CD14-positive monocyte (primary cell): ENCODE measurements around the gene ADAMTS8. TPM values are rescaled to one million over a fixed set of nuclear protein-coding genes. Genes with fewer than 3 reads are reported as not detected.
A peak's percentile ranks its signal among the peaks of the same experiment; 100 is the strongest.

Experiments
- DNase-seq, 3 donors: peaks; one replicate each; pipeline ENCODE4 v3.0.0-alpha.2; 2011 to 2022
- H2AFZ ChIP-seq: 2 replicates; pipeline ENCODE4 v1.6.0; 2012; ENCODE audit warnings: mild to moderate bottlenecking, low read depth, low read length, inconsistent platforms; ENCODE audit not compliant: insufficient read depth, poor library complexity, severe bottlenecking
- H3K27ac ChIP-seq, 2 donors: 1 replicate in 1 of 2; 2 replicates in 1 of 2; pipeline ENCODE4 v1.5.1; 2012 to 2013; ENCODE audit warnings: low read length in 2 of 2, control low read depth in 1 of 2, inconsistent platforms in 1 of 2, low read depth in 1 of 2, mild to moderate bottlenecking in 1 of 2
- H3K27me3 ChIP-seq, 2 donors: one replicate each; pipeline versions ENCODE4 v1.6.0 to v1.6.1; 2011 to 2013; ENCODE audit warnings: low read length in 2 of 2; ENCODE audit not compliant: control insufficient read depth in 2 of 2, insufficient read depth in 2 of 2
- H3K36me3 ChIP-seq, 2 donors: replicated peaks in 1 of 2; 1 replicate in 1 of 2; 2 replicates in 1 of 2; pipeline versions ENCODE4 v1.5.1 to v1.6.1; 2012 to 2013; ENCODE audit warnings: low read length in 2 of 2, control low read depth in 1 of 2, inconsistent platforms in 1 of 2, mild to moderate bottlenecking in 1 of 2; ENCODE audit not compliant: insufficient read depth in 2 of 2, control insufficient read depth in 1 of 2
- H3K4me1 ChIP-seq, 2 donors: 1 replicate in 1 of 2; 2 replicates in 1 of 2; pipeline versions ENCODE4 v1.5.1 to v1.6.1; 2012 to 2013; ENCODE audit warnings: low read length in 2 of 2, control low read depth in 1 of 2, inconsistent platforms in 1 of 2, mild to moderate bottlenecking in 1 of 2, moderate library complexity in 1 of 2; ENCODE audit not compliant: insufficient read depth in 2 of 2, control insufficient read depth in 1 of 2
- H3K4me2 ChIP-seq: replicated peaks from 2 replicates; pipeline ENCODE3; 2012; ENCODE audit warnings: low read length, moderate library complexity, mild to moderate bottlenecking; ENCODE audit not compliant: poor library complexity, severe bottlenecking; ENCODE audit errors: extremely low read depth
- H3K4me3 ChIP-seq, 3 experiments: fragments of 200-600 bp in 1 of 3; sonication (generic) in 1 of 3; replicated peaks in 1 of 3; 1 replicate in 2 of 3; 2 replicates in 1 of 3; pipeline ENCODE4 v1.5.1; 2011 to 2013; ENCODE audit warnings: low read length in 3 of 3, mild to moderate bottlenecking in 3 of 3, control low read depth in 2 of 3, low read depth in 2 of 3, inconsistent platforms in 1 of 3, moderate library complexity in 1 of 3
- H3K79me2 ChIP-seq: 2 replicates; pipeline ENCODE4 v1.6.0; 2012; ENCODE audit warnings: mild to moderate bottlenecking, control low read depth, inconsistent platforms, low read length, moderate library complexity; ENCODE audit not compliant: insufficient read depth
- H3K9ac ChIP-seq: 2 replicates; pipeline ENCODE4 v1.6.0; 2017; ENCODE audit warnings: low read length, mild to moderate bottlenecking; ENCODE audit not compliant: insufficient read depth, poor library complexity, severe bottlenecking
- H3K9me3 ChIP-seq, 2 donors: replicated peaks in 1 of 2; 1 replicate in 1 of 2; 2 replicates in 1 of 2; pipeline versions ENCODE4 v1.5.1 to v1.6.1; 2012 to 2013; ENCODE audit warnings: low read length in 2 of 2, control low read depth in 1 of 2; ENCODE audit not compliant: control insufficient read depth in 1 of 2, insufficient read depth in 1 of 2
- H4K20me1 ChIP-seq: 2 replicates; pipeline ENCODE4 v1.6.0; 2012; ENCODE audit warnings: mild to moderate bottlenecking, low read length, control low read depth, moderate library complexity; ENCODE audit not compliant: insufficient read depth
- H3K27ac Mint-ChIP-seq, 7 donors: one replicate each; pipeline ENCODE4 v1.8.0; 2020; ENCODE audit warnings: mild to moderate bottlenecking in 7 of 7, mixed read lengths in 7 of 7, moderate library complexity in 6 of 7, inconsistent platforms in 2 of 7
- H3K27me3 Mint-ChIP-seq, 3 donors: one replicate each; pipeline ENCODE4 v1.8.0; 2021 to 2022; ENCODE audit warnings: low read depth in 3 of 3, mild to moderate bottlenecking in 3 of 3, mixed read lengths in 3 of 3, moderate library complexity in 3 of 3, inconsistent platforms in 1 of 3
- H3K36me3 Mint-ChIP-seq, 2 donors: one replicate each; pipeline ENCODE4 v1.8.0; 2020; ENCODE audit warnings: mixed read lengths in 2 of 2, inconsistent platforms in 1 of 2, mild to moderate bottlenecking in 1 of 2
- H3K4me1 Mint-ChIP-seq: one replicate; pipeline ENCODE4 v1.8.0; 2020; ENCODE audit warnings: mild to moderate bottlenecking, mixed read lengths
- H3K4me3 Mint-ChIP-seq, 2 donors: one replicate each; pipeline ENCODE4 v1.8.0; 2020; ENCODE audit warnings: mild to moderate bottlenecking in 2 of 2, mixed read lengths in 2 of 2, moderate library complexity in 1 of 2
- H3K9me3 Mint-ChIP-seq, 7 donors: one replicate each; pipeline ENCODE4 v1.8.0; 2020 to 2022; ENCODE audit warnings: mixed read lengths in 7 of 7, mild to moderate bottlenecking in 6 of 7, moderate library complexity in 6 of 7, inconsistent platforms in 2 of 7
- CTCF ChIP-seq: fragments of 200-600 bp; IDR thresholded peaks from one replicate; pipeline ENCODE4 v1.8.0; 2022; ENCODE audit warnings: antibody characterized with exemption, mild to moderate bottlenecking
- WGBS: methylation state at CpG from one replicate; pipeline ENCODE4 v1.1.5; 2013; ENCODE audit warnings: missing lambda C conversion rate; ENCODE audit not compliant: insufficient coverage; 5-methylcytosine and 5-hydroxymethylcytosine counted together
- intact Hi-C, 2 donors: fragments of 100-400 bp; cut with micrococcal nuclease; formaldehyde crosslinking; loops; one replicate each; pipeline versions ENCODE4 v1.15.0 to v1.15.1; 2023
- polyA plus RNA-seq, 3 donors: library from polyadenylated mRNA; depleted of rRNA in 1 of 3; unstranded in 2 of 3; stranded (reverse) in 1 of 3; fragments of 300-500 nt in 2 of 3; fragments of >200 nt in 1 of 3; fragmentation: Illumina TruSeq in 2 of 3; gene quantifications; 1 replicate in 2 of 3; 2 replicates in 1 of 3; pipeline ENCODE4 v1.2.3, GENCODE V29; 2012 to 2021

The ADAMTS8 gene
- polyA plus RNA-seq, 3 donors: not detected

GRCh38 chr11:130455483-130456127 lies 27.2 kb upstream of the ADAMTS8 start:
- intact Hi-C loops: no loop called here
- Histone ChIP-seq H3K79me2 (no peaks in the 10 kb centered on the region), H3K27ac (no peak overlapping the region), H4K20me1 (no peaks in the 10 kb centered on the region), H3K27me3 (peaks cover 5 to 18% of the 10 kb centered on the region in 2 donors), H3K4me2 (no peak overlapping the region), H3K4me1 (no peaks in the 10 kb centered on the region), H3K9ac (no peak overlapping the region), H3K36me3 (no peaks in the 10 kb centered on the region), H3K4me3 (no peak overlapping the region), H3K9me3 (peaks cover 0 to under 1% of the 10 kb centered on the region in 2 donors), H2AFZ (no peak overlapping the region)
- no peaks in the 10 kb centered on the region for H3K4me1 Mint-ChIP-seq
- H3K9me3 Mint-ChIP-seq: peaks cover 0 to 2% (median 0%) of the 10 kb centered on the region in 7 donors
- 92% methylated on average over 7 of the region's 15 CpGs for WGBS
- H3K36me3 Mint-ChIP-seq: no peaks in the 10 kb centered on the region
- H3K27me3 Mint-ChIP-seq: peaks cover 9 to 39% (median 23%) of the 10 kb centered on the region in 3 donors
- H3K4me3 Mint-ChIP-seq: no peak overlapping the region
- TF ChIP-seq CTCF: no peak
- H3K27ac Mint-ChIP-seq: peak overlapping the region in 1 of 7 donors; percentile 78
- no peak for DNase-seq

DNA sequence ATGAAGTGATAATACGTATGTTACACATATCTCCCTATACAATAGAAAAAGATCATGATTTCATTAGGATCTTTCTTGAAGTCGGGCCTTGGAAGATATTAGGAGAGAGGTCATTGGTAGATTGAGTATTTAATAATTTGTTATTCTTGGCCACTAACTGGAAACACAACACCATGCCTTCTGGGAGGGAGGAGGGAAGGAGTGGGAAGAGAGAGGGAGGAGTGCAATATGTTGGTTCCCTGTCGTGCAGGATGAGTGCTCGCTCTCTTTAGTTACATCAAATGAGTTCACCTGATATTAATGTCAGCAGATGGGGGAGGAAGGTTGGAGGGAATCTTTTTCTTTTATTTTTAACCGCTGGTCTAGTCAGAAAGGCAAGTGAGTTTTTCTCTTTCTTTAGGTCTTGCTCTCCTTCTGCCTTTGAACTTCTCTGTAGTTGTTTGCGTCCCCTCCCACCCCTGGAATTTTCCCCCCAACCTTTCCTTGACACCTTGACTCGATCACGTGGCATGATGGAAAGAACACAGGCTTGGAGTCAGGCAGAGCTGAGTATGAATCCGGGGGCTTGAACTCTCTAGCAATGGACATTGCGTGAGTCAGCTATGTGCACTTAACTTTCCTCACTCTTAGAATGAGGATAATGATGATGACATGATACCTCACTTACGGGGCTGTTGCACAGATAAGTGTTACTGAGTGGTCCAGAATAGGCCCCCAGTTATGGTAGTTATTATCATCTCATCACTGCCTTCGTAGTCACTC lies 26.3 kb upstream of the ADAMTS8 start:
- Histone ChIP-seq H3K36me3 (no peaks in the 10 kb centered on the region), H3K4me1 (no peaks in the 10 kb centered on the region), H3K9me3 (peaks cover 0 to 5% of the 10 kb centered on the region in 2 donors), H3K27ac (no peak overlapping the region), H3K27me3 (peaks cover 14 to 27% of the 10 kb centered on the region in 2 donors), H4K20me1 (no peaks in the 10 kb centered on the region), H2AFZ (no peak overlapping the region), H3K4me2 (no peak overlapping the region), H3K79me2 (no peaks in the 10 kb centered on the region), H3K4me3 (no peak overlapping the region), H3K9ac (no peak overlapping the region)
- H3K4me3 Mint-ChIP-seq: no peak overlapping the region
- H3K27me3 Mint-ChIP-seq: peaks cover 19 to 49% (median 31%) of the 10 kb centered on the region in 3 donors
- H3K9me3 Mint-ChIP-seq: peaks cover 0 to 7% (median 0%) of the 10 kb centered on the region in 7 donors
- 83% methylated on average over 1 of the region's 12 CpGs for WGBS
- peaks cover 0 to 2% of the 10 kb centered on the region in 2 donors for H3K36me3 Mint-ChIP-seq
- H3K27ac Mint-ChIP-seq: no peak overlapping the region
- no peak for TF ChIP-seq CTCF
- no peak for DNase-seq
- no peaks in the 10 kb centered on the region for H3K4me1 Mint-ChIP-seq
- intact Hi-C loops: no loop called here
